Nephron (organoid): ENCODE measurements around the gene PDE4D.

Experiments
- H3K27ac Mint-ChIP-seq, 3 experiments: 2 replicates each; pipeline ENCODE4 v1.8.0; 2020; ENCODE audit warnings: mixed read lengths in 3 of 3, mild to moderate bottlenecking in 2 of 3, moderate library complexity in 1 of 3
- H3K27me3 Mint-ChIP-seq: 2 replicates; pipeline ENCODE4 v1.8.0; 2021; ENCODE audit warnings: low read depth, mild to moderate bottlenecking, moderate library complexity, mixed read lengths
- H3K36me3 Mint-ChIP-seq: 2 replicates; pipeline ENCODE4 v1.8.0; 2020; ENCODE audit warnings: low read depth, mixed read lengths
- H3K4me1 Mint-ChIP-seq: 2 replicates; pipeline ENCODE4 v1.8.0; 2020; ENCODE audit warnings: mixed read lengths
- H3K4me3 Mint-ChIP-seq, 3 experiments: 2 replicates each; pipeline ENCODE4 v1.8.0; 2020; ENCODE audit warnings: mild to moderate bottlenecking in 3 of 3, mixed read lengths in 3 of 3, moderate library complexity in 2 of 3
- H3K9me3 Mint-ChIP-seq: 2 replicates; pipeline ENCODE4 v1.8.0; 2020; ENCODE audit warnings: mixed read lengths
- TF ChIP-seq, protein P1 (sequence below), 3 experiments: fragments of 200-600 bp; sonication (generic); IDR thresholded peaks; one replicate each; pipeline ENCODE4 v1.5.0; 2021; ENCODE audit warnings: antibody characterized with exemption in 3 of 3; ENCODE audit not compliant: unreplicated experiment in 3 of 3

Gene PDE4D

DNA sequence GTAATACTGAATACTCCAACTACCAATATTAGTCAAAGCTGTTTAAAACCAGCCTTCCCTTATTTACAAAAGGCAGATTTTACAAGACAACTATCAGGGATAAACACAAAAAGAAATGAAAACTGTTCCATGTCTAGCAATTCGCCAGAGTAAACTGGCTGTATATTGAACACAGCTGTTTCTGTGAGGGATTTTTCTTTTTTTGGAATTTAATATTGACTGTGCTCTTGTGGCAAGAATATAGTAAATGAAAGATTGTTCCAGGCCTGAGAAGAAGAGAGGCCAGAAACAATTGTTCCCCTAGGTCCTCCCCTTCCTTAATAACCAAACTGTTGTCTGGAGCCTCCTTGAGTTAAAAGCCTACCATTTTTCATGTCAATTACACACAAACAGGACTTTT lies 188.6 kb downstream of the PDE4D start:
- TF ChIP-seq, protein P1, sequence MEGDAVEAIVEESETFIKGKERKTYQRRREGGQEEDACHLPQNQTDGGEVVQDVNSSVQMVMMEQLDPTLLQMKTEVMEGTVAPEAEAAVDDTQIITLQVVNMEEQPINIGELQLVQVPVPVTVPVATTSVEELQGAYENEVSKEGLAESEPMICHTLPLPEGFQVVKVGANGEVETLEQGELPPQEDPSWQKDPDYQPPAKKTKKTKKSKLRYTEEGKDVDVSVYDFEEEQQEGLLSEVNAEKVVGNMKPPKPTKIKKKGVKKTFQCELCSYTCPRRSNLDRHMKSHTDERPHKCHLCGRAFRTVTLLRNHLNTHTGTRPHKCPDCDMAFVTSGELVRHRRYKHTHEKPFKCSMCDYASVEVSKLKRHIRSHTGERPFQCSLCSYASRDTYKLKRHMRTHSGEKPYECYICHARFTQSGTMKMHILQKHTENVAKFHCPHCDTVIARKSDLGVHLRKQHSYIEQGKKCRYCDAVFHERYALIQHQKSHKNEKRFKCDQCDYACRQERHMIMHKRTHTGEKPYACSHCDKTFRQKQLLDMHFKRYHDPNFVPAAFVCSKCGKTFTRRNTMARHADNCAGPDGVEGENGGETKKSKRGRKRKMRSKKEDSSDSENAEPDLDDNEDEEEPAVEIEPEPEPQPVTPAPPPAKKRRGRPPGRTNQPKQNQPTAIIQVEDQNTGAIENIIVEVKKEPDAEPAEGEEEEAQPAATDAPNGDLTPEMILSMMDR (IDR thresholded peaks at IDR 0.05; ENCODE audit: unreplicated experiment in 3 of 3) = no peak
- H3K4me3 Mint-ChIP-seq = no peak overlapping the region
- no peaks in the 10 kb centered on the region for H3K9me3 Mint-ChIP-seq
- peaks cover 19% of the 10 kb centered on the region for H3K4me1 Mint-ChIP-seq
- H3K27ac Mint-ChIP-seq = peak overlapping the region; percentile 58 to 75 (median 73)
- H3K36me3 Mint-ChIP-seq = no peaks in the 10 kb centered on the region
- no peaks in the 10 kb centered on the region for H3K27me3 Mint-ChIP-seq

DNA sequence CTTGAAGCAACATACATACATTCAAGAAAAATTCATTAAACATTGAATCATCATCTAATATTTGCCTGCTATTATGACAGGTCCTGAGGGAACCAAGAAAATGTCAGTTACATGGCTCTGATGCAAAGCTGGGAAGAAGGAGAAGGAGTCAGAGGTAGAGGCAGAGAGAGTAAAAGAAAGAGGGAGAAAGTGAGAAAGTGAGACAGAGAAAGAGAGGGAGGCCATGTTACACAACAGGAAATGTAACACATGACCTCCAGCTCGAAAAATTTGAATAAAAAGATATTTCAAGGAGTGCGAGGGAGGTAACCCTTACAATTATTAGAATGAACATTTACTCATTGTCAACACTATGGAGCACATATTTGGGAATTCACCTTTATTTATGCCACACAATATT lies 189.7 kb downstream of the PDE4D start:
- Mint-ChIP-seq H3K9me3 (no peaks in the 10 kb centered on the region), H3K27me3 (no peaks in the 10 kb centered on the region), H3K4me3 (no peak overlapping the region), H3K4me1 (peaks cover 7% of the 10 kb centered on the region), H3K36me3 (no peaks in the 10 kb centered on the region), H3K27ac (no peak overlapping the region)
- TF ChIP-seq, protein P1 (IDR thresholded peaks at IDR 0.05; ENCODE audit: unreplicated experiment in 3 of 3) = no peak

DNA sequence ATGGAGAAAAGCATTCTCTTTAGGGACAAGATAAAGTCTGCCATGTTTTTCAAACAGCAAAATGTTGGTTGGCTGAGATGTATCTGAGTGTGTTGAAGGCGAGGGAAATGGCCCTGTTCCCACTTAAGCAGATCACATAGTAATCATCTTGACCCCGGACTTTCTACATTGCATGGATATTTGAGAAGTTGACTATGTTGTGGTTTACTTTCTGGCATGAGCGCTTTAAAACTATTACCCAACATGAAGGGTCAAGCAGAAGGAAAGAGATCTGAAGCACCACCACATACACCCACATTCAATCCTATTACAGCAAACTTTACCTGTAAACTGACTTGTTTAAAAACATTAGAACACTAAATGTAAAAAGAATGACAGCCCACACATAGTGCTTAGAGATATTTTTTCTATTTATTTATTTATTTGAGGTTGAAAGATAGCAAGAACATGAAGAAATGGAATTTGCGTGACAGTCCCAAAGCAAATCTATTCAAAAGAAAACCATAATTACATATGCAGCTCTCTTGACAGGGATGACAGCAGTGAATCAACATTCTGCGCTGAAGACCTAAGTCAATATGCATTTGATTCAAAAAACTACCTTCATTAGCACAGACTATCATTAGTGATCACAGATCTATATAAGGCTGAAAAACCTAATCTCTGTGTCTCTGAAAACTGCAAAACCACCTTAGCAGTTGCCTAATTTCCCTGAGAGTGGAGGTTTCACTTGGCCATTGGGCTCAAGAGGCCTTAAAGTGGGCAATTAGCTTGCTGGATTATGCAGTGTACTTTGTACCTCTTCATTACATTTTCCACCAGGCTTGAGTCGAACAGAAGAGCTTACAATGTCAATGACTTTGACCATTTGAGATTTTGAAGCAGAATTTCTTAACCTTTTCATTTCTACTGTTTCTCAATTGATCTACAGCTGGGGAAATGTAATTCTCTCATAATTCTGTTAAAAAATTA lies 195.0 kb downstream of the PDE4D start:
- Mint-ChIP-seq H3K4me3 (no peak overlapping the region), H3K4me1 (peaks cover 5% of the 10 kb centered on the region), H3K9me3 (no peaks in the 10 kb centered on the region), H3K36me3 (no peaks in the 10 kb centered on the region), H3K27me3 (no peaks in the 10 kb centered on the region), H3K27ac (no peak overlapping the region)
- TF ChIP-seq, protein P1 (IDR thresholded peaks at IDR 0.05; ENCODE audit: unreplicated experiment in 3 of 3) = no peak

DNA sequence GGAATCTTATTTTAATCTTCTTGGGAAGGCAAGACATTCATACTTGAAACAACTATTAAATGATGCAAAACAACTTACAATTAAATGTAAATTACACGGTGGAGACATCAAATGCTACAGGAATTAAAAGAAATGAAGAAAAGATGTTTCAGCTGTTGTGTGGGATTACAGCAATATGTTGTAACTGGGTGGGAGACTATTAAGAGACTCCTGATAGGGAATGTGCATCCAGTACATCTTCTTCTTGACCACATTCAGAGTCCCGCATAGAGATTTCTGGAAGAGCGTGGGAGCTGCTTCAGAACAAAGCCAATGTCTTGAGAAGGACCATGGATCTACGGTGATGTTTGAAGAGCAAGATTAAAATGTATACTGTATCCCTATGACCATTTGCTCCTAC lies 199.1 kb downstream of the PDE4D start:
- H3K27me3 Mint-ChIP-seq = no peaks in the 10 kb centered on the region
- H3K9me3 Mint-ChIP-seq = peaks cover 9% of the 10 kb centered on the region
- no peaks in the 10 kb centered on the region for H3K36me3 Mint-ChIP-seq
- no peak overlapping the region for H3K27ac Mint-ChIP-seq
- TF ChIP-seq, protein P1 (IDR thresholded peaks at IDR 0.05; ENCODE audit: unreplicated experiment in 3 of 3) = no peak
- peaks cover 8% of the 10 kb centered on the region for H3K4me1 Mint-ChIP-seq
- no peak overlapping the region for H3K4me3 Mint-ChIP-seq

DNA sequence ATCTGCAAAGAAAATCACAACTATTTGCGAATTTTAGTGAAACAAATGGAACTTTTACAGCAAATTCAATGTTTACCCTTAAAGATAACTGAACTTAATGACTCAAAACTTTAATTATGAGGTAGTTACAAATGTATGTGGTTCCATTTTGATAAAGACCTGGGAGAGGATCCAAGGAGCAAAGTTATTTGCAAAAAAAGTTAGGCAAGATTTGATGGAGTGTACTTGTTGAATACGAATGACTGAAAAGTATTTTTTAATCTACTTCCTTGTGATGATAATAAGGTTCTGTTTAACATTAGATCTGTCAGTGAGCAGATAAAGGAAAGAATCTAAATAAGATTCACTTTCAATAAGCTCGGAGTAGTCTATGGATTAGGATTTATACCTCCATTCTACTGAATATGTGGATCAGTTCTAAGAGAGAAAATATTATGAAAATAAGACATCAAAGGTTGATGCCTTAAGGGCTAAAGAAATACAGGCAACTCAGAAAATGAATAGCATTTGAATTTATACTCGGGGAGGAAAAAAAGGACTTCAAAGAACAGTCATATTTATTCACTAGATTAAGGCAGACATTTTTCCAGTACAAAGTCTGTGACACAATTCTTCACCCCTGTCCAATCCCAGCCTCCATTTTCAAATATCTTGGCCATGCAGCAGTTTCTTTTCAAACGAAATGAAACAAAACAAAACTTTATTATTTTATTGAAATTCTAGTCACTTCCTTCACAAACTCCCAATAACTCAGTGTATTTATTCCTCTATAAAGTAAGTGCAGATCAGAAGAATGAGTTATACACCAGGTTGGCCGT lies 199.8 kb downstream of the PDE4D start:
- TF ChIP-seq, protein P1 (IDR thresholded peaks at IDR 0.05; ENCODE audit: unreplicated experiment in 3 of 3) = no peak
- Mint-ChIP-seq H3K4me3 (no peak overlapping the region), H3K9me3 (peaks cover 10% of the 10 kb centered on the region), H3K27me3 (no peaks in the 10 kb centered on the region), H3K4me1 (peaks cover 8% of the 10 kb centered on the region), H3K27ac (peak overlapping the region in 1 of 3 experiments; percentile 53), H3K36me3 (no peaks in the 10 kb centered on the region)
